GM23338 (cell line): ENCODE results near the gene VSIG8. TPM values are rescaled to one million over a fixed set of nuclear protein-coding genes. Genes with fewer than 3 reads are reported as not detected.
A peak's percentile ranks its signal among the peaks of the same experiment; 100 is the strongest.

ENCODE experiments used
- ATAC-seq: fragments of 200-7000 bp; cut with Tn5 transposase; 3 replicates; pipeline ENCODE4 v1.9.1; 2020
- DNase-seq: peaks from one replicate; pipeline ENCODE4 v3.0.0-alpha.2; 2015; ENCODE audit warnings: low spot score
- H2AFZ ChIP-seq: fragments of 200-600 bp; sonication (generic); 2 replicates; pipeline ENCODE4 v1.8.0; 2016; ENCODE audit warnings: antibody characterized with exemption, mild to moderate bottlenecking, moderate library complexity
- H3F3A ChIP-seq: fragments of 200-600 bp; sonication (generic); replicated peaks from 2 replicates; pipeline ENCODE4 v1.8.0; 2017; ENCODE audit warnings: antibody characterized with exemption, mixed run types, low read depth
- H3K27ac ChIP-seq: fragments of 200-600 bp; sonication (generic); 2 replicates; pipeline ENCODE4 v1.6.1; 2016; ENCODE audit warnings: low read depth
- H3K27me3 ChIP-seq: fragments of 200-600 bp; sonication (generic); 2 replicates; pipeline ENCODE4 v1.8.0; 2016; ENCODE audit warnings: mild to moderate bottlenecking, mixed run types, moderate library complexity; ENCODE audit not compliant: insufficient read depth
- H3K36me3 ChIP-seq: fragments of 200-600 bp; sonication (generic); 2 replicates; pipeline ENCODE4 v1.8.0; 2016; ENCODE audit warnings: mild to moderate bottlenecking; ENCODE audit not compliant: insufficient read depth
- H3K4me1 ChIP-seq: fragments of 200-600 bp; sonication (generic); 2 replicates; pipeline ENCODE4 v1.8.0; 2016; ENCODE audit warnings: mild to moderate bottlenecking, moderate library complexity; ENCODE audit not compliant: insufficient read depth
- H3K4me2 ChIP-seq: fragments of 200-600 bp; sonication (generic); 2 replicates; pipeline ENCODE4 v1.7.1; 2017; ENCODE audit warnings: mixed run types
- H3K4me3 ChIP-seq: fragments of 200-600 bp; sonication (generic); 2 replicates; pipeline ENCODE4 v1.6.1; 2016; ENCODE audit warnings: mixed run types
- H3K79me2 ChIP-seq: fragments of 200-600 bp; sonication (generic); replicated peaks from 2 replicates; pipeline ENCODE4 v1.8.0; 2017; ENCODE audit warnings: mild to moderate bottlenecking; ENCODE audit not compliant: insufficient read depth
- H3K9me2 ChIP-seq: fragments of 200-600 bp; sonication (generic); 2 replicates; pipeline ENCODE4 v1.8.0; 2017; ENCODE audit not compliant: insufficient read depth
- H4K20me1 ChIP-seq: fragments of 200-600 bp; sonication (generic); replicated peaks from 2 replicates; pipeline ENCODE4 v1.8.0; 2017; ENCODE audit warnings: mild to moderate bottlenecking; ENCODE audit not compliant: insufficient read depth
- H3K27ac Mint-ChIP-seq: 2 replicates; pipeline ENCODE4 v1.8.0; 2020; ENCODE audit warnings: inconsistent platforms, mild to moderate bottlenecking, moderate library complexity, mixed read lengths
- H3K27me3 Mint-ChIP-seq: 3 replicates; pipeline ENCODE4 v1.8.0; 2022; ENCODE audit warnings: low read depth, mild to moderate bottlenecking, moderate library complexity, mixed read lengths, inconsistent platforms; ENCODE audit not compliant: insufficient read depth, poor library complexity
- H3K36me3 Mint-ChIP-seq: 3 replicates; pipeline ENCODE4 v1.8.0; 2021; ENCODE audit warnings: low read depth, mild to moderate bottlenecking, inconsistent platforms, moderate library complexity, mixed read lengths
- H3K4me1 Mint-ChIP-seq: 3 replicates; pipeline ENCODE4 v1.8.0; 2020; ENCODE audit warnings: mild to moderate bottlenecking, inconsistent platforms, mixed read lengths
- H3K4me3 Mint-ChIP-seq: 3 replicates; pipeline ENCODE4 v1.8.0; 2021; ENCODE audit warnings: moderate library complexity, mild to moderate bottlenecking, inconsistent platforms, mixed read lengths
- H3K9me3 Mint-ChIP-seq: 3 replicates; pipeline ENCODE4 v1.8.0; 2020; ENCODE audit warnings: moderate library complexity, mild to moderate bottlenecking, inconsistent platforms, mixed read lengths
- CTCF ChIP-seq, 2 experiments: fragments of 200-600 bp in 1 of 2; sonication (generic) in 1 of 2; conservative IDR thresholded peaks; 2 replicates each; pipeline versions ENCODE4 v1.5.1 to v1.6.1; 2016 to 2017; ENCODE audit warnings: antibody characterized with exemption in 2 of 2, low read depth in 2 of 2, mild to moderate bottlenecking in 2 of 2, moderate library complexity in 1 of 2
- ETS1 ChIP-seq: IDR thresholded peaks from 2 replicates; pipeline ENCODE4 v1.6.1; 2016; ENCODE audit warnings: antibody characterized with exemption
- EZH2 ChIP-seq: fragments of 200-600 bp; sonication (generic); IDR thresholded peaks from one replicate; pipeline ENCODE4 v1.8.0; 2017; ENCODE audit warnings: antibody characterized with exemption, mild to moderate bottlenecking, low read depth; ENCODE audit not compliant: unreplicated experiment
- EZH2phosphoT487 ChIP-seq: fragments of 200-600 bp; sonication (generic); IDR thresholded peaks from one replicate; pipeline ENCODE4 v1.8.1; 2018; ENCODE audit warnings: antibody characterized with exemption; ENCODE audit not compliant: unreplicated experiment
- JUNB ChIP-seq: IDR thresholded peaks from one replicate; pipeline ENCODE4 v1.6.1; 2016; ENCODE audit warnings: antibody characterized with exemption; ENCODE audit not compliant: unreplicated experiment
- POLR2AphosphoS5 ChIP-seq: IDR thresholded peaks from 2 replicates; pipeline ENCODE4 v1.6.1; 2016; ENCODE audit warnings: antibody characterized with exemption, low read depth
- REST ChIP-seq: IDR thresholded peaks from one replicate; pipeline ENCODE4 v1.6.1; 2018; ENCODE audit warnings: antibody characterized with exemption; ENCODE audit not compliant: unreplicated experiment
- STAT1 ChIP-seq: IDR thresholded peaks from one replicate; pipeline ENCODE4 v1.6.1; 2016; ENCODE audit warnings: antibody characterized with exemption; ENCODE audit not compliant: unreplicated experiment
- ZNF114 ChIP-seq: fragments of 250-450 bp; sonication (Bioruptor Pico); IDR thresholded peaks from 2 replicates; pipeline ENCODE4 v1.5.0; 2020; ENCODE audit warnings: mild to moderate bottlenecking, moderate library complexity
- ZNF331 ChIP-seq: fragments of 250-450 bp; sonication (Bioruptor Pico); IDR thresholded peaks from 2 replicates; pipeline ENCODE4 v1.5.0; 2020; ENCODE audit warnings: low read depth, mild to moderate bottlenecking, moderate library complexity
- polyA plus RNA-seq: library from polyadenylated mRNA; unstranded; fragments of >200 nt; fragmentation: Nextera tagmentation; extraction: Ambion mirVana; gene quantifications from 2 replicates; pipeline ENCODE4 v1.2.1, GENCODE V29; 2016
- total RNA-seq: library from RNA; depleted of rRNA; stranded (reverse); fragments of >200 nt; shearing (Covaris generic); gene quantifications from 2 replicates; pipeline ENCODE4 v1.2.3, GENCODE V29; 2014

VSIG8 gene
- total and polyA plus RNA-seq, 2 experiments from 2014 or later = not detected

- Histone ChIP-seq H4K20me1 (no peaks in the 10 kb centered on the region), H3F3A (no peaks in the 10 kb centered on the region), H3K79me2 (no peaks in the 10 kb centered on the region), H3K27me3 (no peaks in the 10 kb centered on the region), H3K36me3 (no peaks in the 10 kb centered on the region; the same call in 1 of the 2 replicates), H3K4me1 (no peaks in the 10 kb centered on the region), H3K27ac (no peak overlapping the region), H3K4me2 (no peak overlapping the region), H3K9me2 (no peaks in the 10 kb centered on the region), H3K4me3 (no peak overlapping the region), H2AFZ (peak overlapping the region; percentile 80; the same call in 1 of the 2 replicates)
- Mint-ChIP-seq H3K4me1 (peaks cover 9% of the 10 kb centered on the region), H3K36me3 (no peaks in the 10 kb centered on the region), H3K27me3 (peaks cover 2% of the 10 kb centered on the region), H3K9me3 (no peaks in the 10 kb centered on the region; the same call in 2 of the 3 replicates), H3K27ac (no peak overlapping the region), H3K4me3 (no peak overlapping the region)
- ATAC-seq (no peak), DNase-seq (no peak)
- no peak for TF ChIP-seq ZNF331 (CRISPR knock-in tag)
Observed at GRCh38 chr1:159890390-159890789, 27.9 kb upstream of the VSIG8 start.

GRCh38 chr1:159889821-159890252 lies 27.4 kb upstream of the VSIG8 start:
- H3K27ac ChIP-seq = no peak overlapping the region
- H3K36me3 ChIP-seq = no peaks in the 10 kb centered on the region; the same call in 1 of the 2 replicates
- Mint-ChIP-seq H3K9me3 (no peaks in the 10 kb centered on the region; the same call in 2 of the 3 replicates), H3K27me3 (peaks cover 2% of the 10 kb centered on the region), H3K36me3 (no peaks in the 10 kb centered on the region), H3K4me1 (peaks cover 9% of the 10 kb centered on the region), H3K4me3 (no peak overlapping the region), H3K27ac (no peak overlapping the region)
- DNase-seq (no peak), ATAC-seq (no peak)
- H3K9me2 ChIP-seq = no peaks in the 10 kb centered on the region
- no peaks in the 10 kb centered on the region for H3F3A ChIP-seq
- H2AFZ ChIP-seq = peak overlapping the region; percentile 80; the same call in 1 of the 2 replicates
- no peaks in the 10 kb centered on the region for H3K79me2 ChIP-seq
- H3K4me3 ChIP-seq = no peak overlapping the region
- H3K4me1 ChIP-seq = no peaks in the 10 kb centered on the region
- H3K4me2 ChIP-seq = no peak overlapping the region
- H3K27me3 ChIP-seq = no peaks in the 10 kb centered on the region
- H4K20me1 ChIP-seq = no peaks in the 10 kb centered on the region
- no peak for TF ChIP-seq REST
- no peak for TF ChIP-seq JUNB
- no peak for TF ChIP-seq CTCF (conservative IDR thresholded peaks at IDR 0.05; ENCODE audit: low read depth in 2 of 2)
- no peak for TF ChIP-seq ZNF114 (CRISPR knock-in tag)
- no peak for TF ChIP-seq EZH2phosphoT487
- no peak for TF ChIP-seq POLR2AphosphoS5
- TF ChIP-seq ETS1 = no peak
- TF ChIP-seq STAT1 = no peak
- no peak for TF ChIP-seq EZH2
